Gastrocnemius medialis (tissue), 4 donors: ENCODE results near the gene OBP2A. TPM values are rescaled to one million over a fixed set of nuclear protein-coding genes. Genes with fewer than 3 reads are reported as not detected.
"Not testable (repeated sequence)": the region's sequence is repeated elsewhere in the genome, so short reads cannot be mapped to it uniquely, and the experiment has no call there.

ENCODE experiments used
- ATAC-seq, 2 donors: fragments of 150-250 bp; one replicate each; pipeline ENCODE4 v1.9.1; 2016
- DNase-seq, 2 donors: peaks; one replicate each; pipeline ENCODE4 v3.0.0-alpha.2; 2019
- H3K27ac ChIP-seq, 4 donors: fragments of 200-600 bp; sonication (generic); 1 replicate in 1 of 4; 2 replicates in 3 of 4; pipeline ENCODE4 v1.5.1; 2016 to 2018; ENCODE audit warnings: mild to moderate bottlenecking in 2 of 4, moderate library complexity in 1 of 4
- H3K27me3 ChIP-seq, 3 donors: fragments of 200-600 bp; sonication (generic) in 2 of 3; 1 replicate in 1 of 3; 2 replicates in 2 of 3; pipeline versions ENCODE4 v1.5.1 to v1.6.0; 2016 to 2019; ENCODE audit warnings: mild to moderate bottlenecking in 1 of 3, moderate library complexity in 1 of 3
- H3K36me3 ChIP-seq, 2 donors: fragments of 200-600 bp; sonication (generic) in 1 of 2; one replicate each; pipeline ENCODE4 v1.5.1; 2017 to 2018
- H3K4me1 ChIP-seq, 2 donors: fragments of 200-600 bp; sonication (generic) in 1 of 2; one replicate each; pipeline ENCODE4 v1.5.1; 2016 to 2017; ENCODE audit warnings: mild to moderate bottlenecking in 2 of 2
- H3K4me3 ChIP-seq, 4 donors: fragments of 200-600 bp; sonication (generic) in 3 of 4; 1 replicate in 1 of 4; 2 replicates in 3 of 4; pipeline ENCODE4 v1.5.1; 2016 to 2019; ENCODE audit warnings: mild to moderate bottlenecking in 2 of 4
- H3K9me3 ChIP-seq, 3 donors: fragments of 200-600 bp; sonication (generic) in 2 of 3; 1 replicate in 1 of 3; 2 replicates in 2 of 3; pipeline ENCODE4 v1.5.1; 2016 to 2019
- CTCF ChIP-seq, 5 experiments: fragments of 450-650 bp in 3 of 5; fragments of 200-600 bp in 2 of 5; sonication (generic) in 2 of 5; IDR thresholded peaks in 4 of 5; conservative IDR thresholded peaks in 1 of 5; 1 replicate in 4 of 5; 2 replicates in 1 of 5; pipeline ENCODE4 v1.5.1; 2016 to 2019; ENCODE audit warnings: antibody characterized with exemption in 5 of 5, mild to moderate bottlenecking in 3 of 5, moderate library complexity in 3 of 5
- POLR2A ChIP-seq, 2 donors: fragments of 450-650 bp; IDR thresholded peaks; one replicate each; pipeline ENCODE4 v1.6.1; 2017; ENCODE audit warnings: antibody characterized with exemption in 2 of 2, mild to moderate bottlenecking in 2 of 2, moderate library complexity in 2 of 2
- in situ Hi-C, 4 donors: fragments of 200-750 bp; cut with MboI; loops; one replicate each; pipeline versions ENCODE4 v1.15.0 to v1.8.0; 2017; ENCODE audit warnings: low sequenced_read_pairs in 4 of 4
- intact Hi-C: fragments of 100-400 bp; cut with DNase I; formaldehyde crosslinking; loops from one replicate; pipeline ENCODE4 v1.15.1; 2023; ENCODE audit warnings: low total_unique reads
- total RNA-seq, 4 donors: library from RNA; depleted of rRNA; stranded (reverse); fragments of >200 nt; gene quantifications; one replicate each; pipeline versions ENCODE4 v1.1.0 to v1.2.3, GENCODE V29; 2016

Gene OBP2A
- total RNA-seq, 4 donors from 2014 or later, result not detected

- TF ChIP-seq POLR2A (IDR thresholded peaks at IDR 0.05) (no peak), CTCF (IDR thresholded peaks at IDR 0.05 in 4 of 5, conservative IDR thresholded peaks at IDR 0.05 in 1 of 5) (no peak)
- H3K36me3 ChIP-seq, result no peaks in the 10 kb centered on the region
- in situ Hi-C loops (no loop called here), intact Hi-C loops (no loop called here)
- H3K27me3 ChIP-seq, result peaks cover 0 to 7% (median 4%) of the 10 kb centered on the region in 3 donors
- H3K4me1 ChIP-seq, result no peaks in the 10 kb centered on the region
- no peak overlapping the region for H3K4me3 ChIP-seq
- DNase-seq, result no peak
- H3K9me3 ChIP-seq, result no peaks in the 10 kb centered on the region
- no peak for ATAC-seq
- H3K27ac ChIP-seq, result no peak overlapping the region
Measured at GRCh38 chr9:135536216-135536615, 9.7 kb upstream of the OBP2A start.

- H3K27me3 ChIP-seq, ATAC-seq, DNase-seq, H3K4me1 ChIP-seq, H3K4me3 ChIP-seq, H3K36me3 ChIP-seq, in situ Hi-C loops, H3K9me3 ChIP-seq, intact Hi-C loops, H3K27ac ChIP-seq: not testable (repeated sequence)
Measured at GRCh38 chr9:135543262-135543894, 2.5 kb upstream of the OBP2A start.

GRCh38 chr9:135544981-135545635 lies 818 bp upstream of the OBP2A start:
- no peak for ATAC-seq
- Histone ChIP-seq H3K4me3 (no peak overlapping the region), H3K27ac (no peak overlapping the region), H3K9me3 (no peaks in the 10 kb centered on the region), H3K4me1 (no peaks in the 10 kb centered on the region), H3K27me3 (no peaks in the 10 kb centered on the region), H3K36me3 (no peaks in the 10 kb centered on the region)
- intact Hi-C loops (no loop called here), in situ Hi-C loops (no loop called here)
- TF ChIP-seq CTCF (IDR thresholded peaks at IDR 0.05 in 4 of 5, conservative IDR thresholded peaks at IDR 0.05 in 1 of 5), result no peak
- no peak for TF ChIP-seq POLR2A (IDR thresholded peaks at IDR 0.05)
- no peak for DNase-seq

GRCh38 chr9:135546792-135547617 lies 1.1 kb downstream of the OBP2A start:
- not testable (repeated sequence) for H3K27me3 ChIP-seq

GRCh38 chr9:135547756-135548736 lies 2.1 kb downstream of the OBP2A start:
- no peaks in the 10 kb centered on the region for H3K27me3 ChIP-seq
- H3K27ac ChIP-seq, result no peak overlapping the region
- intact Hi-C loops, result no loop called here
- no peak overlapping the region for H3K4me3 ChIP-seq
- DNase-seq (no peak), ATAC-seq (no peak)
- in situ Hi-C loops, result no loop called here
- no peaks in the 10 kb centered on the region for H3K9me3 ChIP-seq
- TF ChIP-seq CTCF (IDR thresholded peaks at IDR 0.05 in 4 of 5, conservative IDR thresholded peaks at IDR 0.05 in 1 of 5) (no peak), POLR2A (IDR thresholded peaks at IDR 0.05) (no peak)
- H3K4me1 ChIP-seq, result no peaks in the 10 kb centered on the region
- no peaks in the 10 kb centered on the region for H3K36me3 ChIP-seq

More at GRCh38 chr9:135546792-135547617, 1.1 kb downstream of the OBP2A start:
- H3K36me3 ChIP-seq, intact Hi-C loops, H3K4me1 ChIP-seq, H3K27ac ChIP-seq, H3K9me3 ChIP-seq, H3K4me3 ChIP-seq, DNase-seq, in situ Hi-C loops, ATAC-seq: not testable (repeated sequence)

- intact Hi-C loops, result not testable (repeated sequence)
Measured at GRCh38 chr9:135549478-135550343, 3.8 kb downstream of the OBP2A start.

More at GRCh38 chr9:135549478-135550343, 3.8 kb downstream of the OBP2A start:
- H3K9me3 ChIP-seq, in situ Hi-C loops, H3K36me3 ChIP-seq, H3K4me3 ChIP-seq, ATAC-seq, DNase-seq, H3K27ac ChIP-seq, H3K4me1 ChIP-seq, H3K27me3 ChIP-seq: not testable (repeated sequence)
